Measurements from ENCODE around the gene SSBP3.

DNA sequence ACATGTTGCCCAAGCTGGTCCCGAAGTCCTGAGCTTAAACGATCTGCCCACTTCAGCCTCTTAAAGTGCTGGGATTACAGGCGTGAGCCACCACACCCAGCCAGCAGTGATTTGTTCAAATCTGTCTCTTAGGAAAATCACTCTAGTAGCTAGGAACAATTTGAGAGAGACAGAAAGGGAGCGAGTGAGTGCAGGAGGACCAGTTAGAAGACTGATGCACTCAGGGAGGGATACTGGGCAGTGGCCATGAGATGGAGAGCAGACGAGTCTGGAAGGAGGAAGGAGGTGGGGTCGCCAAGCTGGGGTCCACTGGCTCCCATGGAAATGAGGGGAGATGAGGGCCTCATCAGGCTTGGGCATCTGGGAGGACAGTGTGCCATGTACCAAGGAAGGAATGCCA, 23.6 kb upstream of the SSBP3 start:
- no peak for TF ChIP-seq ZNF384 (IDR thresholded peaks at IDR 0.05)
- TF ChIP-seq NFRKB (IDR thresholded peaks at IDR 0.05): no peak
- TF ChIP-seq FOXK2 (IDR thresholded peaks at IDR 0.05): no peak
- no peak for TF ChIP-seq ELF4 (IDR thresholded peaks at IDR 0.05)
- TF ChIP-seq FOXM1 (IDR thresholded peaks at IDR 0.05; ENCODE audit: borderline replicate concordance): no peak
- TF ChIP-seq, protein P1, sequence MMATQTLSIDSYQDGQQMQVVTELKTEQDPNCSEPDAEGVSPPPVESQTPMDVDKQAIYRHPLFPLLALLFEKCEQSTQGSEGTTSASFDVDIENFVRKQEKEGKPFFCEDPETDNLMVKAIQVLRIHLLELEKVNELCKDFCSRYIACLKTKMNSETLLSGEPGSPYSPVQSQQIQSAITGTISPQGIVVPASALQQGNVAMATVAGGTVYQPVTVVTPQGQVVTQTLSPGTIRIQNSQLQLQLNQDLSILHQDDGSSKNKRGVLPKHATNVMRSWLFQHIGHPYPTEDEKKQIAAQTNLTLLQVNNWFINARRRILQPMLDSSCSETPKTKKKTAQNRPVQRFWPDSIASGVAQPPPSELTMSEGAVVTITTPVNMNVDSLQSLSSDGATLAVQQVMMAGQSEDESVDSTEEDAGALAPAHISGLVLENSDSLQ (IDR thresholded peaks at IDR 0.05): no peak
- TF ChIP-seq TARDBP (IDR thresholded peaks at IDR 0.05): no peak
- no peak for TF ChIP-seq LEF1 (IDR thresholded peaks at IDR 0.05; ENCODE audit: borderline replicate concordance)
- no peak for TF ChIP-seq HDGF (IDR thresholded peaks at IDR 0.05; ENCODE audit: borderline replicate concordance)
- TF ChIP-seq BHLHE40 (IDR thresholded peaks at IDR 0.05; ENCODE audit: borderline replicate concordance): no peak

Data from HEK293T (cell line).